A673 (cell line): Measurements from ENCODE around the gene CHMP2A. TPM values are rescaled to one million over a fixed set of nuclear protein-coding genes. Genes with fewer than 3 reads are reported as not detected.

Source experiments
- BruUV-seq: library from RNA; stranded (reverse); fragments of 400-500 nt; replicated peaks from 2 replicates; lab custom pipeline; 2021; lab: Mats Ljungman, UMichigan
- CTCF ChIA-PET: fragments of 300-600 bp; sonication (Branson Sonifier 250); formaldehyde crosslinking; loops from one replicate; lab custom pipeline; 2022; ENCODE audit warnings: antibody characterized with exemption; lab: Charles Lee
- POLR2A ChIA-PET: fragments of 300-600 bp; sonication (Branson Sonifier 250); formaldehyde crosslinking; loops from one replicate; lab custom pipeline; 2022; ENCODE audit warnings: antibody characterized with exemption; ENCODE audit not compliant: low non-redundant PET; lab: Charles Lee
- DNase-seq: peaks from one replicate; pipeline ENCODE4 v3.0.0-alpha.2; 2015; ENCODE audit warnings: low spot score
- H3K27ac ChIP-seq: fragments of 200-600 bp; sonication (generic); 2 replicates; pipeline ENCODE4 v1.5.1; 2016; ENCODE audit warnings: mixed run types, low read depth, mild to moderate bottlenecking, mixed read lengths, antibody characterized with exemption, low read length; ENCODE audit not compliant: poor library complexity, severe bottlenecking
- H3K27me3 ChIP-seq: fragments of 200-600 bp; sonication (generic); replicated peaks from 2 replicates; pipeline ENCODE4 v1.6.1; 2017; ENCODE audit warnings: mixed run types, low read depth, mild to moderate bottlenecking, mixed read lengths, antibody characterized with exemption, low read length; ENCODE audit not compliant: insufficient read depth, poor library complexity
- H3K36me3 ChIP-seq: fragments of 200-600 bp; sonication (generic); 2 replicates; pipeline ENCODE4 v1.6.1; 2016; ENCODE audit warnings: mixed run types, mild to moderate bottlenecking, mixed read lengths, antibody characterized with exemption, low read length; ENCODE audit not compliant: insufficient read depth, poor library complexity, severe bottlenecking
- H3K4me1 ChIP-seq: fragments of 200-600 bp; sonication (generic); 2 replicates; pipeline ENCODE4 v1.6.1; 2017; ENCODE audit warnings: mixed run types, mild to moderate bottlenecking, mixed read lengths, antibody characterized with exemption, low read length; ENCODE audit not compliant: insufficient read depth, poor library complexity, severe bottlenecking
- H3K4me3 ChIP-seq: fragments of 200-600 bp; sonication (generic); 2 replicates; pipeline ENCODE4 v1.5.1; 2016; ENCODE audit warnings: low read depth, mixed run types, mild to moderate bottlenecking, mixed read lengths, low read length; ENCODE audit not compliant: poor library complexity, severe bottlenecking
- H3K9me3 ChIP-seq: fragments of 200-600 bp; sonication (generic); 2 replicates; pipeline ENCODE4 v1.6.1; 2016; ENCODE audit warnings: mixed run types, low read depth, mild to moderate bottlenecking, mixed read lengths, antibody characterized with exemption, low read length; ENCODE audit not compliant: poor library complexity, severe bottlenecking
- EZH2 ChIP-seq: fragments of 200-600 bp; sonication (generic); IDR thresholded peaks from 2 replicates; pipeline ENCODE4 v1.6.1; 2017; ENCODE audit warnings: borderline replicate concordance, low read depth, mild to moderate bottlenecking, mixed read lengths, antibody characterized with exemption, low read length; ENCODE audit not compliant: poor library complexity, severe bottlenecking
- intact Hi-C: fragments of 100-400 bp; cut with micrococcal nuclease; formaldehyde crosslinking; loops from one replicate; pipeline ENCODE4 v1.10.0; 2022; ENCODE audit not compliant: unreplicated experiment
- total RNA-seq: library from RNA; stranded (reverse); gene quantifications from 2 replicates; pipeline ENCODE4 v1.2.3, GENCODE V29; 2021
- TF ChIP-seq, protein P1 (sequence below): fragments of 300-800, 200-600 bp; sonication (generic); conservative IDR thresholded peaks from 2 replicates; pipeline ENCODE4 v1.5.1; 2017; ENCODE audit warnings: low read depth, mild to moderate bottlenecking, antibody characterized with exemption, low read length, moderate library complexity, mixed read lengths

CHMP2A gene
- total RNA-seq, 1 experiment from 2014 or later: 57.6 TPM

DNA sequence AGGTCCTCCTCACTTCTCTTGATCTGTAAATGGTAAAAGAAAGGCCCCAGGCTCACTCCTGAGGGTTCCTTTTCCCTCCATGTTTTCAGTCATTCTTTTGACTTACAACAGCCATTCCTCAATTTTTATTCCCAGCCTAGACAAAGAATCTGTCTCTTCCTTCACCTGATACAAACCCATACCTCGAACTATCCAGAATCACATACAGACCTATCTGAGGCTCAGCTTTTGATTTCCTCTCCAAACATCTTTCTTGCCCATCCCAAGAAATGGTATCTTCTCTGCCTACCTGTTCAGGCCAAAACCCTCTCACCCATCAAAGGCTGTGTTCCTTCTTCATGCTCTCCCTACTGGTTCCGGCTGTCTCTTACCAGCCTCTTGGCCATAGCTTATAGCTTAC is 2.2 kb downstream of the CHMP2A start:
- CTCF ChIA-PET: no interaction called here
- Histone ChIP-seq H3K36me3 (peaks cover 65% of the 10 kb centered on the region), H3K27me3 (no peaks in the 10 kb centered on the region), H3K9me3 (no peaks in the 10 kb centered on the region), H3K27ac (no peak overlapping the region), H3K4me1 (peaks cover 12% of the 10 kb centered on the region), H3K4me3 (no peak overlapping the region)
- no peak for TF ChIP-seq EZH2
- TF ChIP-seq, protein P1, sequence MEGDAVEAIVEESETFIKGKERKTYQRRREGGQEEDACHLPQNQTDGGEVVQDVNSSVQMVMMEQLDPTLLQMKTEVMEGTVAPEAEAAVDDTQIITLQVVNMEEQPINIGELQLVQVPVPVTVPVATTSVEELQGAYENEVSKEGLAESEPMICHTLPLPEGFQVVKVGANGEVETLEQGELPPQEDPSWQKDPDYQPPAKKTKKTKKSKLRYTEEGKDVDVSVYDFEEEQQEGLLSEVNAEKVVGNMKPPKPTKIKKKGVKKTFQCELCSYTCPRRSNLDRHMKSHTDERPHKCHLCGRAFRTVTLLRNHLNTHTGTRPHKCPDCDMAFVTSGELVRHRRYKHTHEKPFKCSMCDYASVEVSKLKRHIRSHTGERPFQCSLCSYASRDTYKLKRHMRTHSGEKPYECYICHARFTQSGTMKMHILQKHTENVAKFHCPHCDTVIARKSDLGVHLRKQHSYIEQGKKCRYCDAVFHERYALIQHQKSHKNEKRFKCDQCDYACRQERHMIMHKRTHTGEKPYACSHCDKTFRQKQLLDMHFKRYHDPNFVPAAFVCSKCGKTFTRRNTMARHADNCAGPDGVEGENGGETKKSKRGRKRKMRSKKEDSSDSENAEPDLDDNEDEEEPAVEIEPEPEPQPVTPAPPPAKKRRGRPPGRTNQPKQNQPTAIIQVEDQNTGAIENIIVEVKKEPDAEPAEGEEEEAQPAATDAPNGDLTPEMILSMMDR: no peak
- no peak for DNase-seq
- intact Hi-C loops: no loop called here
- no TSS peak for BruUV-seq
- POLR2A ChIA-PET: no interaction called here

DNA sequence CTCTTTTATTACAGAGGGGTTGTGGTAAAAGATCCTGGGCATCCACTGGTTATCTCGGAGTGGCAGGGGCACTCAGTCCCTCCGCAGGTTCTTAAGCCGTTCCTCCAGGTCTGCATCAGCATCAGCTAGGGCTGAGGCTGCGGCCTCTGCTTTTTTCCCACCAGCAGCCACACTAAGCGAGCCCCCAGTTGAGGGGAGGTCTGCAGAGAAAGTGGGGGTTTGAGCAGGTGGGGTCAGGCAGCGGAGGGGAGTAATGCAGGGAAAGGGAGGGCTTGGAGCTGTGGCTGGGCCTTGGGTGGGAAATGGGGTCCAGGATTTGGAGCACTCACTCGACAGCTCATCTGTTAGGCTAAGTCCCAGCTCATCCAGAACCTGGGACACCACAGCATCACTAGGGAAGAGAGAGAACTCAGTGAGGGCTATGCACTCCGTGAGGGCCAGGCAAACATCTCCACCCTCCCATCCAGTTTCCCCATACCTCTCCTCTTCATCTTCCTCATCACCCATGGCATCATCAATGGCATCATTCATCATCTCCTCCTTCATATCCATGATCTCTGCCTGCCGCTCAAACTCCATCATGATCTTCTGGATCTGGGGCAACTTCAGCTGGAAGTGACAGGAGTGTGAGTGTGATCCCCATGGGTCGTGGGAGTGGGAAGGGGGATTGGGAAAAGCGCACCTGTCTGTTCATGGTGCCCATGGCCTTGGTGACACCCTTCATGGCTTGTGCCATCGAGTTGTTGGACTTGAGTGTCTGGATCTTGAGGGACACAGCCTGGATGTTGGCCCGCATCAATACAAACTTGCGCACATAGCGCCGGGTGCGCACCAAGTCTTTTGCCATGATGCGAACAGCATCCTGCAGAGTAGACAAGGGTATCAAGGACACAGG is 3.1 kb downstream of the CHMP2A start:
- CTCF ChIA-PET: no interaction called here
- POLR2A ChIA-PET: no interaction called here
- TF ChIP-seq, protein P1: no peak
- no peak for TF ChIP-seq EZH2
- intact Hi-C loops: no loop called here
- Histone ChIP-seq H3K4me1 (peaks cover 12% of the 10 kb centered on the region), H3K9me3 (no peaks in the 10 kb centered on the region), H3K27me3 (no peaks in the 10 kb centered on the region), H3K27ac (no peak overlapping the region), H3K36me3 (peaks cover 71% of the 10 kb centered on the region), H3K4me3 (no peak overlapping the region)
- TSS peak; percentile 30 for BruUV-seq
- no peak for DNase-seq

DNA sequence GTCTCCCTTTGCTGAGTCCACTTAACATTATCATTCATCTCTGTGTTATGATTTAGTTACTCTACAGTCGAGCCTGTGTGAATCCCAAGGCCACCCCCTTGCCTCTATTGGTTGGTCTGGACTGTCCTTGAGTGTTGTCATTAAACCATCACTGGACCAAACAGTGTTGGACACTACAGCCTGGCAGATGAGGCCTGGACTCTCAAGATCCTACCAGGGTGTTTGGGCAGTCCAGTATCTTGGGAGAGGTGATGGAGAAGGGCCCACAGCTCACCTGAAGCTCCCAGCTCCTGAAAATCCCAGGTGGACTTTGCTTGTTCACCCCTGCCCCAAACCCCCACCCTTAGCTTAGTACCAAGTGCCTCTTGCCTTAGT is 3.8 kb downstream of the CHMP2A start:
- no peak for DNase-seq
- no peak overlapping the region for H3K27ac ChIP-seq
- ChIA-PET CTCF (no interaction called here), POLR2A (no interaction called here)
- H3K36me3 ChIP-seq: peaks cover 71% of the 10 kb centered on the region
- H3K9me3 ChIP-seq: no peaks in the 10 kb centered on the region
- TF ChIP-seq, protein P1: no peak
- TF ChIP-seq EZH2: no peak
- H3K4me3 ChIP-seq: no peak overlapping the region
- no peaks in the 10 kb centered on the region for H3K27me3 ChIP-seq
- no TSS peak for BruUV-seq
- peaks cover 19% of the 10 kb centered on the region for H3K4me1 ChIP-seq
- intact Hi-C loops: no loop called here
